Measurements from ENCODE around the gene CD82. TPM values are rescaled to one million over a fixed set of nuclear protein-coding genes. Genes with fewer than 3 reads are reported as not detected.

CD82 gene
- total RNA-seq, 1 experiment from 2014 or later, result 30.7 TPM

- Histone ChIP-seq H3F3A (ENCODE audit: insufficient read depth, low read depth) (no peaks in the 10 kb centered on the region), H4K20me1 (ENCODE audit: insufficient read depth) (0 out of 2 replicates have a peak, but pooled peaks cover 3% of the 10 kb centered on the region), H3K27me3 (ENCODE audit: insufficient read depth, low read depth) (peaks cover 16% of the 10 kb centered on the region; the same call in 1 of the 2 replicates), H3K27ac (no peak overlapping the region), H3K36me3 (ENCODE audit: low read depth) (no peaks in the 10 kb centered on the region), H3K4me2 (no peak overlapping the region), H3K4me3 (no peak overlapping the region), H3K4me1 (replicated peaks; ENCODE audit: insufficient read depth) (peaks cover 9% of the 10 kb centered on the region; the same call in 1 of the 2 replicates), H3K9me3 (ENCODE audit: insufficient read depth, low read depth) (no peaks in the 10 kb centered on the region), H3K9me2 (ENCODE audit: insufficient read depth) (no peaks in the 10 kb centered on the region), H3K79me2 (ENCODE audit: low read depth) (no peaks in the 10 kb centered on the region), H2AFZ (no peak overlapping the region)
- TF ChIP-seq CTCF (conservative IDR thresholded peaks at IDR 0.05) (no peak), EZH2 (IDR thresholded peaks at IDR 0.05; ENCODE audit: low read depth) (no peak)
- POLR2A ChIA-PET (ENCODE audit: unreplicated experiment), result no interaction called here
- intact Hi-C loops (cut with micrococcal nuclease; ENCODE audit: unreplicated experiment), result no loop called here
- DNase-seq, result no peak
- BruUV-seq (replicated peaks), result no TSS peak
- CTCF ChIA-PET, result no interaction called here
Measured at GRCh38 chr11:44528103-44528502, 37.4 kb upstream of the CD82 start.

GRCh38 chr11:44528581-44528980 is 36.9 kb upstream of the CD82 start:
- H3K9me2 ChIP-seq (ENCODE audit: insufficient read depth), result no peaks in the 10 kb centered on the region
- peaks cover 9% of the 10 kb centered on the region; the same call in 1 of the 2 replicates for H3K4me1 ChIP-seq (replicated peaks; ENCODE audit: insufficient read depth)
- H2AFZ ChIP-seq, result no peak overlapping the region
- ChIA-PET POLR2A (ENCODE audit: unreplicated experiment) (no interaction called here), CTCF (no interaction called here)
- no peak overlapping the region for H3K4me2 ChIP-seq
- H3K36me3 ChIP-seq (ENCODE audit: low read depth), result no peaks in the 10 kb centered on the region
- 0 out of 2 replicates have a peak, but pooled peaks cover 3% of the 10 kb centered on the region for H4K20me1 ChIP-seq (ENCODE audit: insufficient read depth)
- no peak for DNase-seq
- no peak overlapping the region for H3K4me3 ChIP-seq
- intact Hi-C loops (cut with micrococcal nuclease; ENCODE audit: unreplicated experiment), result no loop called here
- no peak overlapping the region for H3K27ac ChIP-seq
- no peaks in the 10 kb centered on the region for H3K9me3 ChIP-seq (ENCODE audit: insufficient read depth, low read depth)
- TF ChIP-seq EZH2 (IDR thresholded peaks at IDR 0.05; ENCODE audit: low read depth) (no peak), CTCF (conservative IDR thresholded peaks at IDR 0.05) (no peak)
- H3F3A ChIP-seq (ENCODE audit: insufficient read depth, low read depth), result no peaks in the 10 kb centered on the region
- no peaks in the 10 kb centered on the region for H3K79me2 ChIP-seq (ENCODE audit: low read depth)
- no TSS peak for BruUV-seq (replicated peaks)
- H3K27me3 ChIP-seq (ENCODE audit: insufficient read depth, low read depth), result peaks cover 16% of the 10 kb centered on the region; the same call in 1 of the 2 replicates

GRCh38 chr11:44529895-44530412 is 35.5 kb upstream of the CD82 start:
- Histone ChIP-seq H3K9me2 (ENCODE audit: insufficient read depth) (no peaks in the 10 kb centered on the region), H3K9me3 (ENCODE audit: insufficient read depth, low read depth) (no peaks in the 10 kb centered on the region), H3K4me2 (no peak overlapping the region), H3K27me3 (ENCODE audit: insufficient read depth, low read depth) (peaks cover 24% of the 10 kb centered on the region), H3K4me3 (no peak overlapping the region), H4K20me1 (ENCODE audit: insufficient read depth) (no peaks in the 10 kb centered on the region), H3F3A (ENCODE audit: insufficient read depth, low read depth) (no peaks in the 10 kb centered on the region), H3K36me3 (ENCODE audit: low read depth) (no peaks in the 10 kb centered on the region), H3K4me1 (replicated peaks; ENCODE audit: insufficient read depth) (peaks cover 9% of the 10 kb centered on the region; the same call in 1 of the 2 replicates), H3K79me2 (ENCODE audit: low read depth) (no peaks in the 10 kb centered on the region), H2AFZ (no peak overlapping the region), H3K27ac (no peak overlapping the region)
- POLR2A ChIA-PET (ENCODE audit: unreplicated experiment), result no interaction called here
- CTCF ChIA-PET, result no interaction called here
- BruUV-seq (replicated peaks), result no TSS peak
- intact Hi-C loops (cut with micrococcal nuclease; ENCODE audit: unreplicated experiment), result loop anchor here (10.0 kb wide), 1 partner anchor 625 kb away; no protein-coding TSS in a partner anchor
- DNase-seq, result no peak
- TF ChIP-seq EZH2 (IDR thresholded peaks at IDR 0.05; ENCODE audit: low read depth) (no peak), CTCF (conservative IDR thresholded peaks at IDR 0.05) (no peak)
